Activated T-cell treated with anti-CD3 and anti-CD28 coated beads, Interleukin-2, amount 50 U/mL, for 1 hour (primary cell): ENCODE data around the gene ARAP2.

Experiments used
- DNase-seq: peaks from one replicate; pipeline ENCODE4 v3.0.0-alpha.2; 2020

The ARAP2 gene

DNA sequence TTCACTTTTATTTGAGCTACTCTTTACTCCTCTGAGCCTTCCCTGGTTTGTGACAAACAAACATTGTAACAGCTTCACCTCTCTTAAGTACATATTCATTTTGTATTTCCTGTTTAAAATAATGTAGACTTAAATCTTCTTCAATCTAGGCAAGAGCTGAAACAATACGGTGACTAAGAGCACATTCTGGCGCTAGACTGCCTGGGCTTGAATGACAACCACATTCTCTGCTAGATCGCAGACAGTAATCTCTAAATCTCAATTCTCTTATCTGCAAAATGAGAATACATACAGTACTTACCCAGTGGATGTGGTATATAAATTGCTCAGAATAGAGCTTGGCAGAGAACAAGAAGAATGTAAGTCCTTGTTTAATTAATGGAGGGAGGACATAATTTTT is 144.8 kb downstream of the ARAP2 start:
- DNase-seq: no peak

DNA sequence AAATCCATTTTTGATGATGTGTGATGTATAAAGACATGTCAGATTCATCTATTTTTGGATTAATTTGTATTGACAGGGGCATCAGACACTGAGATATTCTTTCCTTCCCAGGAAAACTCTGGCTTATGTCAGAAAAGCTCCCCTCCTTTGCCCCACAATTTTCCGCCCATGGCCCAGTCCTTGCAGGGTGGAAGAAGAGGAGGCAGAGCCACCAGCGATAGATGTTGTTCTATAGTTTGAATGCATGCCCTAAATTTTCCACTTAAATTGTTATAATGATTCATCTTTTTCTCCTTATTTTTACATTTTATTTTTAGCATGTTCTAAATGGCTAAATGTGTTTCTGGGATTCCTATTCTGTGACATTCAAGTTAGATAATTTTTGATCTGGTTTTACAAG is 149.3 kb downstream of the ARAP2 start:
- DNase-seq: no peak

DNA sequence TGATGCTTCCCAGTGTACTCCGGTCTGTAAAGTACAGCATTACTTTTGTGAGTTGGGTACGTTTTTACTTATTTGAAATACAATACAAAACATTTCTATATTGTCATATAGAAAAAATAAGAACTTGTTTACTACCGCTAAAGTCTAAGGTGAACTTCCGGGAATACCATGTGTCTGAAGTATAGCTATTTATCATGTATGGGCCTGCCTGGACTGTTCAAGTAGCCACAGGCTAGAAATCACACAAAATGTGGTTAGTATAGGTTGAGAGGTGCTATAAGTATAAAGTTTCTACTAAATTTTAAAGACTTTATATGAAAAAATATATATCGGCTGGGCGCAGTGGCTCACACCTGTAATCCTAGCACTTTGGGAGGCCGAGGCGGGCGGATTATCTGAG is 152.3 kb downstream of the ARAP2 start:
- DNase-seq: no peak

DNA sequence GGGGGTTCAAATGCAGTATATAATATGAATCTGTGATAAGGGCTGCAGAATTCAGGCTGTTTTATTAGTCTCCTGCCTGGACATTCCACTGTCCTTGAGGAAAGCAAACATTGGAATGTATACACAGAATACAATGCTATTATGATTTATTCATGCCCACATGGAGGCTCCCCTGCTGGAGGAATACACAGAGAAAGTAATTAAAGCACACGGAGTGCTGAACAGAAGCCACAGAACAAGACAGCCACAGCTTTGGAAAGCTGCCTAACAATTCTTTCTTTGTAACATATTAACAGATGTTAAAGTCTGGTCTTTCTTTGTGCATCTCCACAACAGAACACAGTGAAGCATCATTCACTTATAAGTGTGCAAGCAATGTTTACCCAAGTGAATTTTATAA is 155.8 kb downstream of the ARAP2 start:
- DNase-seq: no peak

DNA sequence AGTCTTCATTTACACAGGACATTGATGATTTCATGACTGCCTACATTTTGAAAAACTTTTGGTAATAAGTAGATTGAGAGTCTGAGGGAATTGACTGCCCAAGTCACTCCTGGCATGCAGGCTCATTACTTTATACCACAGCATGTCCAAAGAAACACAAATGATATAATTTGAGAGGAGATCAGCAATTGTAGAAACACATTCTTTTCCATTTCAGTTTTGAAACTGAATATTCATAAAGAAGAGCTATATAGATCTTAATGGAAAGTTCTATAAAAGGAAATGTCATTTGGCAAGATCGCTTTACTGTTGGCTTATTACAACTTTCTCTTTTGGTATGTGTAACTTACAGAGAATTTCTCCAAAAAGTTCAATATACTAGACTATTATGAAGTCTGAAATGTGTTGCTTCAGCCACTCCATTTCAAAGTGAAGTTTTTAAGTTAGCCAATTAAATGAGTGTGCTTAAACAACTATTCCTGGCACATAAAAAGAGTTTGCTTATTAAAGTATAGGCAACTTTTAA is 158.0 kb downstream of the ARAP2 start:
- no peak for DNase-seq

DNA sequence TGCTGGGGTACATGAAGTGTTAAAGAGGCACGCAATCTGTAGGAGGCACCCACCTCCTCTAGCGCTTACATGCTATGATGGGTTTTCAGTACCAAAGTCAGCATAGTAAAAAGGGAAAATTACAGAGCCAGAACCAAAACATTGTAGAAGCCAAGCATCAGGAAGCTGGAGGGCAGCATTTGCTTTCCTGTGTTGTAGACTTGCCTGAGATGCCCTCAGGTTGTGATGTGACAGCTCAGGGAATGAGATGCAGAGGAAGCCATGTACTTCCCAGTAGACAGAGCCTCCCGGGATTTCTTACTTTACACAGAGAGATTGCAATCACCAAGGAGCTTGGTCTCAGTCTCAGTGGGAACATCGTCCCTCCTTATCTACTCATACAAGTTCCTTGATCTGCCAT is 161.5 kb downstream of the ARAP2 start:
- DNase-seq: no peak

DNA sequence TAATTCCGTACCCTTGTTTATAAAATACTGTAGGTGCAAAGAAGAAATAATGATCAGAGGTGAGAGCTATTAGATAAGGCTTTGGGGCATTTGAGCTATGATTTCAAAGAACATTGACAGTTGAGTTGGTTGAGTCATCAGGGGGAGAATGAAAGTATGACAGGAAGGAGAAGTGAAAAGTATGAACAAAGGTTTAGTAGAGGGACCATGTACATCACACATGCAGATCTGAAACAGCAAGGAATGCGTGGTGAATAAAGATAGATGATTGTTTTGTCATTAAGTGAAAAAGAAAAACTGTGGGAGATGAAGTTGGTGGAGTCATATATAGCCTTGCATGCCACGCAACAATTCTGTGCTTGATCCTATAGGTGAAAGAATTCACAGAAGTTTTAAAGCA is 163.1 kb downstream of the ARAP2 start:
- DNase-seq: no peak

DNA sequence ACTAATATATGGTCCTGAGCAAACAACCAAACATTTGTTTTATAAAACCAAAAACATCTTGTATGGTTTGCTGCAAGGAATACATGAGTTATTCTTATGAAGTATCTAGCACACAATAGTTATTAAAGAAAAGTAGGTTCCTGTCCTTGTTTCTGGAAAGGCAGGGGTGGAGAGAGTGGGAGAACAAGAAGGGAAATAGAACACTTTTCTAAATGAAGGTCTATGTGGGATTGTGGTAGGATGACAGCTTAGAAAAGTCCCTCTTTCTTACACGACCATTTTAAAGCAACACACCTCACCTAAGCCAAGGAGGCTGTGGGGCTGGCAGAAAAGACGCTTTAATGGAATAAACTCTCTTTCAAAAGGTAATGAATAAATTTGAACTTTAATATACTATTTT is 164.6 kb downstream of the ARAP2 start:
- no peak for DNase-seq

DNA sequence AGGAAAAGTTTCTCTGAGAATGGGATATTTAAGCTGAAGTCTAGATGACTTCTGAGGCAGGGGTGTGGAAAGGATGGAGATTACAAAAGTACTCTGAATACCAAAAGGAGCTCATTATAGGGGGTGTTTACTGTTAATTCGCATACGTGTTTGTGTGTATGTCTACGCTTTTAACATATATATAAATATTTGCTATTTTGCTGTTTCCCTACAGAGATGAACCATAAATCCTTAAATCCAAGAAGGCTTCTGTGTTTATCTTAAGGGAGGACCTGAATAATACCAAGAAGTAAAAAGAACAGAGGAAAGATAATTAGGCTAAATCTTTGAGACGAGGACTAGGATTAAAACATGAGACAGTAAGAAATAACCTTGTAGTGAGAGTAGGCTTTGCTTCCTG is 166.0 kb downstream of the ARAP2 start:
- DNase-seq: no peak

DNA sequence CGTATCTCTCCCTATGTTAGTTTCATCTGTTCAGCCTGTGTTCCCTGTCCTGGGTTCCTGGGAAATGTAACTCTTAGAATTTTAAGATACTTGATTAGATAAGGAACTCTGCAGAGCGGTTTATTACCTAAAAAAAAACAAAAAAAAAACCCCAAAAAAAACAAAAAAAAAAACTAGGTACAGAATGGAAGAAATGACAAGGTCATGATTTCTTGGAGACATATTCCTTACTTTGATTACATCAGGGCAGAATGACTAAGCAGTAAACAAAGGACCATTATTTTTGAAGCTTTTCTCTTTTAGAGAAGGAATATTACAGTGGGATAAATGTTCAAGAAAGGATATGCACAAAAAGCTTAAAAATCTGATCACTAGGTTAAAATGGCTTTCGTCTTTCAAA is 171.8 kb downstream of the ARAP2 start:
- DNase-seq: no peak

DNA sequence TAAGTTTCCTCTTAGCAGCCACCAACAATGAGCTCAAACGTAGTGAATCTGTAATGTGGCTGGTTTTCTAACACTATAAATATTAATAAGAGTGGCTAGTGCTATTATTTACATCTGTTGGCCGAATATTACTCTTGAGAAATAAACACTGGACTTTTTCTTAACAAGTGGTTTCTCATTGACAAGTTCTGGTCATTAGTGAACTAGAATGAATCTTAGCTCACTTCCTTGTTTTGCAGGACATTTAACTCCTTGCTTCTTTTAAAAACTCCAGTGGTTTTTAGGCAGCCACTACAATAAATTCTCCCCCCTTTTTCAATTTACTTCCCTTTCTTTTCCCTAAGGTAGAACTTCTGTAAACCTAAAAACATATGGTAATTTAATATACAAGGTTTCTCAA is 177.2 kb downstream of the ARAP2 start:
- no peak for DNase-seq

DNA sequence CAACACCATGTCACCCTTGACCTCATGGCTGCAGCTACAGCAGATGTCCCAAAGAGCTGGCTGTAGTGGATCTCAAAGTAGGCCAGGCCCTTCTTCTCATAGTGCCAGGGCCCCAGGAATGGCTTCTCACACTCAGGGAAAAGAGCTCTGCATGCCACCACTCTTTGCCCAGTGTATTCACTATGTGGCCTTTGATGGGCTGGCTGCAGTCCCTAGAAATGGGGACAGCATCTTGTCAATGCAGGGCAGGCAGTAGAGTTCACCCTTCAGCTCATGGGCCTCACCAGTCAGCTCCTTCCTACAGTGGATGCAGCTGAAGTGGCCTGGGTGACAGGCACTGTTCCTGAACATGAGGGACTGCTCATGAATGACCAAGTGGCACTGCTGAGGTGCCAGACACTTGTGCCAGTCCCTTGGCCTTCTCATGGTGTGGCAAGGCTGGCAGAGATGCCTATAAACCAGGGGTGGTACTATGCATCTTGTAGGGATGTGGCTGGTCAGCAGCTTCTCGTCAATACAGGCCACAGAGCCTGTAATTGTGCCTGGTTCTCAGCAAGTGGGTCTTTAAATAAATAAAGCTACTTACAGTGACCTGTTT is 178.9 kb downstream of the ARAP2 start:
- no peak for DNase-seq

DNA sequence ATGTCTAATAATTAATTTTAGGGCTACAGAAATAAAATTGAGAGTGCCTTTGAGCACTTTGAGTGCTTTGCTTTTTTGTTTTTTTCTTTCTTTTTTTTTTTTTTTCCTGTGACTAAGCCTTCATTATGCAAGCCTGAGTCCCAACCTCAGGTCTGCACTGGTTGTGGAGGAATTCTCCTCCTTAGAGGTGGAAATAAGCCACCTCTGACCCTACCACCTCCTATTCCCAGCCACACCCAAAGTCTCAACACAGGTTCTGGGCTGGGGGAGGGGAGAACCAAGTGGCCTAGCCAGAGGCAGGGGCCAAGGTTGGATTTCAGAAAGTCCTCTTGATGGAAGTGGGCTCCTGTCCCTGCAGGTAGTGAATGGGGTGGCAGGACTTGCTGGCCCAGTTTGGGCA is 180.2 kb downstream of the ARAP2 start:
- DNase-seq: no peak

DNA sequence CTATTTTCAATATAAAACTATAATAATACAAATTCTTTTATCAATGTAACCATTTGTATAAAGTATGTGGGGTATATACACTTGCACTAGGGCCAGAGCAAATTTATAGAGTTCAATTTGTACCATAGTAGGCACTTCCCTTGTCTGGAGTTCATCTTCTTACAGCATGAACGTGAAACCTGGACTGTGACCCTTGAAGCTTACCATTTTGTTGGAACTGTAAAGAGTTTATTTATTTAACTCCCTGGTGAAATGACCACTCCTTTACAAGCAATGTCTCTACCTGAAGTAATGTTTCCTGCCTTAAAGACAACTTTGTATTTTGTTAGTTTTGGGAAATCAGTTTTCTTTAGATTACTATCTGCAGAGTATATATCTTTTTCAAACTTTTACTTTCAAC is 188.2 kb downstream of the ARAP2 start:
- DNase-seq: no peak

DNA sequence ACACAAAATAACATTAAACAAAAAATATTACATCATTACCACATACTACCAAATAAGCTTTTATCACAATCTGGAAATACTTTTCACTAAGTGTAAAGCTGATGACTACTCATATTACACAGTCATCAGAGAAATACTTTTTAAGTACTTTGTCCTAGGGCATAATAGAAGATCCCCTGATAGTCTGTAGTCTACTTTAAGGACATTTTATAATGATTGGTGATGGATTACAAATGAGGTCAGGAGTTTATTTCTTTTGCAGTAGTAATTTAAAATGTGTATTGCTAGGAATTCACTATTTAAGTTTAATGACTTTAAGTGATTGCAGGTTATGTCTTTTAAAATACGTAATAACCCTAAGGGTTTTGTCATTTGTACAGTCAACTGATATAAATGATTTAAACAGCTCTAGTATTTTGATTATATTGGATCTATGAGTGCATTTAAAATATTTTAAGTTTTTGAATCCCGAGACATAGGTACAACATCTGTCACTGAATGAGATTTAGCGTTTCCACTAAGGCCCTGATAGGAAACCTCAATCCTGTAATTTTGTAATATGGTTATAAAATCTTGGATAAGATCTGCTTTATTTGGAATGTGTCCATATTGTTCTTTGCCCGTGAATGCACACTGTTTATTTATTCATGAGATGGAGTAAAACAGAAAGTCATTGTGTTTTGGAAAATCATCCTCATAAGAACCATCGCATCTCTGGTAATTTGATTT is 189.5 kb downstream of the ARAP2 start:
- no peak for DNase-seq

DNA sequence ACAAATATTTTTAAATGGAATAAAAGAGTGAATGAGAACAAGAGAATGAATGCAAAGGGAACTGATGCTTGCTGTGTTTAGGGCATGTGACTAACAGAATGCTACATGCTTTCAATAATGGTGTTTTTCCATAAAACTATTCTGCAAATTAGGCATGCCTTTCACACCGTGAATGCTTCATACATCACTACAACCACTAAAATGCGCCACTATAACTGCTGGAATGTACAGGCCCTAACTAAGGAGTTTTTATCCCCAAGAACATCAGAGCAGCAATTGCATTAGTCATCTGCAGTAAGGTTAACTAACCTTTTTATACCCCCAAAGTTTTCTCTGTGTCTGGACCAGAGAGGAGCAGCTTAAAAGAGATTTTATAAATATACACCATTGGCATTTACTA is 190.4 kb downstream of the ARAP2 start:
- DNase-seq: no peak

DNA sequence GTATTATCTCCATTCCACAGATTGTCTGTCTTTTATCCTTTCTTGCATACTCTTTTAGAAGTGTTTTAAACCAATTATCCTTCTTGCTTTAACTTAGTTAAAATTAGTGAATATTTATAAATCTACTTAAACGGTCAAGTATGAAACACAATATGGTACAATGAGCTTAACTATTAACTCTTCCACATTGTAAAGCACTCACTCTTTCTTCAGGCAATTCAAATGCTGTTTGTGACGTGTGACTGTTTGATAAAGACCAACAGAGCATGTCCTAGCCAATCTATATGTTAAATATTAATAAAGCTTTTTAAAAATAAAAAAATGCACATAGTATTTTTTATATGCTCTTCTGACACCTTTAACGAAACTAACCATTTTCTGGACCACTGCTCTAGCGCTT is 192.7 kb downstream of the ARAP2 start:
- DNase-seq: no peak

DNA sequence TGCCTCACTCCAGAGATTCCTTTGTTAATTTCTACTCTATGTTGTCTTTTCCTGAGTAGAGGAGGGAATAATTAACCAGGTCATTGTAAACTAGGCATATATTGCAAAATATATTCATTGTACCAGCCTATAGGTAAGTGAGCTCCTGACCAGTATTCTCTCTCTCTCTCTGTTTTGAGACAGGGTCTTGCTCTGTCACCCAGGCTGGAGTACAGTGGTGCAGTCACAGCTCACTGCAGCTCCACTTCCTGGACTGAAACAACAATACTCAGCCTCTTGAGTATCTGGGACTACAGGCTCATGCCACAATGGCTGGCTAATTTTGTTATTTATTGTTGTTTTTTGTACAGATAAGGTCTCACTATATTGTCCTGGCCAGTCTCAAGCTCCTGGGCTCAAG is 198.3 kb downstream of the ARAP2 start:
- DNase-seq: no peak

DNA sequence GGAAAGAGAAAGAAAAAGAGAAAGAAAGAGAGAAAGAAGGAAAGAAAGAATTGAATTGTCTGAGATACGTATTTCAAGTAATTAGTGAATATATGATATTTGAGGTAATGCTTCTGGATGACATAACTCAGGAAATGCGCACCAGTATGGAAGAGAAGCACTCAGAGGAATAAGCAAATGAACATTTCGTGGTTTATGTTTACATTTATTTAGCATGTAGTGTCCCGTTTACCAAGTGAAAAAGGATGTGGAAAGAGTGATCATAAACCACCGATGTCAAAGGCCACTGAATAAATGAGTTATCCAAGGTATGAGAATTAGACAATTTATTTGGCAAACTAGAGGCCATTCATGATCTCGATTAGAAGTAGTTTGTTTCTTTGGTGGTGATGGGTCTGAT is 200.4 kb downstream of the ARAP2 start:
- no peak for DNase-seq

DNA sequence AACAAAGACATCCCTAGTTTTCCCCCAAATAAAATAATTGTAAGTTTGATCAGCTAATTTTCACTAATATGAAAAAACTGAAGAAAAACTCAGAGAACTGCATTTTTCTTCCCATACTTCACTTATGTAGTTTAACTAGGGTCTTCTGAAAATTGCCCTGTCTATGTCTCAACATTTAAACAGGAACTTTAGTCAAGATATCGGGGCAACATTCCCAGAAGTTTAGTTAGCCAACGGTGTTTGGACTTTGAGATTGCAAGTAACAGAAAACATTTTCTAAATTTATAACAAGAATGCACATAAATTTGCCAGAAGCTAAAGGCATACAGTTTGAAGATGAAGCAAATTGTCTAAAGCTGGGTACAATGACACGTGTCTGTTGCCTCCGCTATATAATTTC is 201.1 kb downstream of the ARAP2 start:
- DNase-seq: no peak

DNA sequence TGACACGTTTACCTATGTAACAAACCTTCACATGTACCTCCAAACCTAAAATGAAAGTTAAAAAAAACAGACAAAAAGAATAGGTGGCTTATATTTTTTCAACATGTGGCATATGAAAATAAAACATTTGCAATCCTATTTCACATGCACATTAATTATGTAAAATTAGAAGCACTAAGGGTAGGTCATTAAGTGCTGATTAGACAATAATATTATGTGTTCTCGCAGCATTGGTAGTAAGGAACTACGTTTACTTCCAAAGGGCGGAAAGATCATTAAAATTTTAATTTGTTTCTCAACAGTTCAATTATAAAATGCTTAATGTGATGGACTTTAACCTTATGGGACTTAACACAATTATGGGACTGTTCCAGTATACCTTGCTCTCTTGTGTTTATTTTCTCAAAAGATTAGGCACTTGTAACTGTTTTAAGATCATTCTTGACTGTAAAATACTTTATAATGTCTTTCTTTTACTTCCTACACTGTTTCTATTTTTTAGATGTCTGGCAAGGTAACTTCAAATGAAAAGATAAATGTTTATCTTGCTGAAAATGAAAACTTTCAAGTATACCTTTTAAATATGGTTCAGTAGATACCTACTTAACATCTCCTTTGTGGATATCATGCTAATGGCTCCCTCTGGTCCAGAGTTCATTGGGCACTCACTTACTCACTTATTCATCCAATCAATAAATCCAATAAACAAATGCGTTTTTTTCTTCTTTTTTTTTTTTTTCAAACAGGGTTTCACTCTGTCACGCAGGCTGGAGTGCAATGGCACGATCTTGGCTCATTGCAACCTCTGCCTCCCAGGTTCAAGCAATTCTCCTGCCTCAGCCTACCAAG is 202.0 kb downstream of the ARAP2 start:
- DNase-seq: no peak

DNA sequence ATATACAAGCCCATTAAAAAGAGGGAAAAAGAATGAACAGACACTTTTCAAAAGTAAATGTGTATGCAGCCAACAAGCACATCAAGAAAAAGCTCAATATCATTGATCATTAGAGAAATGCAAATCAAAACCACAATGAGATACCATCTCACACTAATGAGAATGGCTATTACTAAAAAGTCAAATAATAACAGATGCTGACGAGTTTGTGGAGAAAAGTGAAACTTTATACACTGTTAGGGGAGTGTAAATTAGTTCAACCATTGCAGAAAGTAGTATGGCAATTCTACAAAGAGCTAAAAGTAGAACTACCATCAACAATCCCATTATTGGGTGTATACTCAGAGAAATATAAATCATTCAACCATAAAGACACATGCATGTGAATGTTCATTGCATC is 203.0 kb downstream of the ARAP2 start:
- DNase-seq: no peak

DNA sequence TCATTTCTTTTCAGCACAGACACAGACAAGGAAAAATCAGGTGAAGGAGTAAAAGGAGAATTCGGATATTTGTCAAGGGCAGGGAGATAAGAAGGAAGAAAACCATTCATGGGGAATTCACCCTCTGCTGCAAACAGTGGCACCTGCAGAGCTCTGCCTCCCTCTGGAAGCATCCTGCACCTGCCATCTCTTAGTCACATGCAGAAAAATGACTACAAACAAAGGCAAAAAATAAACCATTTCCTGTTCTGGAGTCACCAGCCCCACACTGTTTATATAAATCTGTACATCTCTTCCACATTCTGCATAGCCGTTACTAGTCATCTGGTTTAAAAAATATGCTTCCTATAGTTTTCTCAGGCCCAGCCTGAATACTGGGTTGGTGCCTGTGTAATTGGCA is 205.3 kb downstream of the ARAP2 start:
- DNase-seq: no peak

DNA sequence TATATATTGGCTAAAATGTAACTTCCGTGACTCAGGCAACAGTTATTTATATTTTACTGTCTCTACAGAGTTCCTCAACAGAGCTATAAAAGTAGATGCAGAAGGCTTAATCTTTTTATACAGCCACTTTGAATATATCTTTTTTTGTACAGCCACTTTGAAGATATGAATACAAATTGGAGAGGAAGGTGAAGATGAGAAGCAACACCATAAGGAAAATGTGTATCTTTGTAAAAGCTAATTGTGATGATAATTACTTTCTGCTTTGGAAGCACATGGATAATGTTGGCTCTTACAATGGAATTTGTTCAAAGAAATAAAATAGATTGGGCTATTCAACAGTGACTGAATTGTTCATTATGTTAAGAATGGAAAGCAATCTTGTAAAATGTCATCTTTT is 205.8 kb downstream of the ARAP2 start:
- no peak for DNase-seq
